PC-3 (cell line): ENCODE results near the gene PITRM1.

ENCODE experiments used
- EZH2 ChIP-seq: fragments of 300-600 bp; sonication (generic); IDR thresholded peaks from one replicate; pipeline ENCODE4 v1.6.1; 2017; ENCODE audit warnings: antibody characterized with exemption, mild to moderate bottlenecking, low read length; ENCODE audit not compliant: unreplicated experiment
- EZH2phosphoT487 ChIP-seq: fragments of 300-600 bp; sonication (generic); IDR thresholded peaks from 2 replicates; pipeline ENCODE4 v1.6.1; 2018; ENCODE audit warnings: mild to moderate bottlenecking, antibody characterized with exemption, low read length, borderline replicate concordance
- TF ChIP-seq, protein P1 (sequence below): fragments of 300-600 bp; sonication (generic); conservative IDR thresholded peaks from 2 replicates; pipeline ENCODE4 v1.5.1; 2017; ENCODE audit warnings: antibody characterized with exemption, low read depth, mild to moderate bottlenecking, low read length

DNA sequence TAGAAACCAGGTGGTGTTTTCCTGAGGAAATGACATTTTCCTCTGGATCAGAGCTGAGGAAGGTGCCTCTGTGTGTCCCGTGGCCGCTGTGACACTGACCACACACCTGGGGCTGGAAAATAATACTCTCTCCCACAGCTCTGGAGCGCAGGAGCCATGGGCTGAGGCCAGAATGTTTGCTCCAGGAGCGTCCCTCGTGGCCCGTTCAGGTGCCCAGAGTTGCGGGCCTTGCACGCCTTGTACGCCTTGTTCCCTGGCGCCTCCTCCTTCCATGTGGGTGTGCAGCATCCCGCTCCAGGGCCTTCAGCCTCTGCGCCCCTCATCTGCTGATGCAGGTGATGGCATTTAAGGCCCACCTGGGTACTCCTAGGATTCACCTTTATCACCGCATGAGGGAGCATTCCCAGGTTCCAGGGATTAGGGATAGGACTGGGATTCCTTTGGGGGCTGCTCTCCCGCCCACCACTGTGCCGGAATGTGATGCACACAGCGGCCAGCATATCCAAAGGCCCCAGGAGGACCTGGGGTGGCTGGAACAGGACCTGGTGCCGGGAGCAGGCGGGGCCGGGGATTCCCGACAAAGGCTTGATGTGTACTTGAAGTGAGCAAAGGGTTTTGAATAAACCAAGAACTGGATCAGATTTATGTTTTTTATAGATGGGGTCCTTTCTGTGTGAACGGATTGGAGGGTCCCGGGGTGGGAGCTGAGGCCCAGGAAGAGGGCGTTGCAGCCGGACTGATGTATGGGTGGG lies 44.0 kb downstream of the PITRM1 start:
- TF ChIP-seq EZH2phosphoT487, result no peak
- TF ChIP-seq, protein P1, sequence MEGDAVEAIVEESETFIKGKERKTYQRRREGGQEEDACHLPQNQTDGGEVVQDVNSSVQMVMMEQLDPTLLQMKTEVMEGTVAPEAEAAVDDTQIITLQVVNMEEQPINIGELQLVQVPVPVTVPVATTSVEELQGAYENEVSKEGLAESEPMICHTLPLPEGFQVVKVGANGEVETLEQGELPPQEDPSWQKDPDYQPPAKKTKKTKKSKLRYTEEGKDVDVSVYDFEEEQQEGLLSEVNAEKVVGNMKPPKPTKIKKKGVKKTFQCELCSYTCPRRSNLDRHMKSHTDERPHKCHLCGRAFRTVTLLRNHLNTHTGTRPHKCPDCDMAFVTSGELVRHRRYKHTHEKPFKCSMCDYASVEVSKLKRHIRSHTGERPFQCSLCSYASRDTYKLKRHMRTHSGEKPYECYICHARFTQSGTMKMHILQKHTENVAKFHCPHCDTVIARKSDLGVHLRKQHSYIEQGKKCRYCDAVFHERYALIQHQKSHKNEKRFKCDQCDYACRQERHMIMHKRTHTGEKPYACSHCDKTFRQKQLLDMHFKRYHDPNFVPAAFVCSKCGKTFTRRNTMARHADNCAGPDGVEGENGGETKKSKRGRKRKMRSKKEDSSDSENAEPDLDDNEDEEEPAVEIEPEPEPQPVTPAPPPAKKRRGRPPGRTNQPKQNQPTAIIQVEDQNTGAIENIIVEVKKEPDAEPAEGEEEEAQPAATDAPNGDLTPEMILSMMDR, result no peak
- TF ChIP-seq EZH2, result no peak
